KOPT-K1 (cell line): ENCODE measurements around the gene OBSCN.

Experiments
- H3K27ac ChIP-seq: fragments of 200-600 bp; sonication (generic); 2 replicates; pipeline ENCODE4 v1.5.1; 2016; ENCODE audit warnings: antibody characterized with exemption, mild to moderate bottlenecking, low read depth, low read length; ENCODE audit not compliant: poor library complexity, severe bottlenecking
- H3K36me3 ChIP-seq: fragments of 200-600 bp; sonication (generic); 2 replicates; pipeline ENCODE4 v1.5.1; 2017; ENCODE audit warnings: antibody characterized with exemption, mild to moderate bottlenecking, low read length, moderate library complexity; ENCODE audit not compliant: insufficient read depth
- H3K9me3 ChIP-seq: fragments of 200-600 bp; sonication (generic); 2 replicates; pipeline ENCODE4 v1.5.1; 2017; ENCODE audit warnings: antibody characterized with exemption, low read length, mild to moderate bottlenecking; ENCODE audit not compliant: insufficient read depth, poor library complexity, severe bottlenecking

OBSCN gene

DNA sequence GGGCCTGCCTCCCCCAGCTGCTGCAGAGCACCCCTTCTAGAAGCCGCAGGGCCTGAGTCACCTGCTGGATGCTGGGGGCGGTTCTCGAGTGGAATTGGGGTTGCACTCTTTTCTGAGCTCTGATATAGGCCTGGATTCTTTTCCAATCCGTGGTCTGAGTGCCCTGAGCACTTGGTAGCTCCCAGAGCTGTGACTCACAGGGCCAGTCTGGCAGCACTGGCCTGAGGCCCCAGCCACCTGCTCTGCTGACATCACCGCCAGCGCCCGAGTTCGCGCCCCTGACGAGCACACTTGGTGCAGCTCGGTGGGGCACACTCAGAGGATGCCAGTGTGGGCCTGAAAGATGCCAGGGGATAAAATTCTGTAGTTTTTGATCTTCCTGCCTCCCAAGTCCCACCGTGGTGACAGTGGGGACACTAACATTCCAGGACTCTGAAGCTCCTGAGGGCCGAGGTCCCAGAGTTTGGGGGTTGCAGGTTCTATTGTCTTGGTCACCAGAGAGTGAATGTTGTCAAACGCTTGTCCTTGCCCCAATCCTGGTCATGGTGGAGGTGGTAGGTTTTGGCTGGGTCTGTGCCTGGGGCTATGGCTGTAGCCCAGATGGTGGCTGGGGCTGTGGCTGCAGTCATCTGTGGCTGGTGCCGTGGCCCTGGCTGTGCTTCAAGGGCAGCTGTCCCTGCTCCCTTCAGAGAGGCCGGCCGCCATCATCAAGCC, 74.6 kb downstream of the OBSCN start:
- H3K9me3 ChIP-seq = no peaks in the 10 kb centered on the region
- peaks cover 33% of the 10 kb centered on the region; the same call in 1 of the 2 replicates for H3K36me3 ChIP-seq
- H3K27ac ChIP-seq = no peak overlapping the region

DNA sequence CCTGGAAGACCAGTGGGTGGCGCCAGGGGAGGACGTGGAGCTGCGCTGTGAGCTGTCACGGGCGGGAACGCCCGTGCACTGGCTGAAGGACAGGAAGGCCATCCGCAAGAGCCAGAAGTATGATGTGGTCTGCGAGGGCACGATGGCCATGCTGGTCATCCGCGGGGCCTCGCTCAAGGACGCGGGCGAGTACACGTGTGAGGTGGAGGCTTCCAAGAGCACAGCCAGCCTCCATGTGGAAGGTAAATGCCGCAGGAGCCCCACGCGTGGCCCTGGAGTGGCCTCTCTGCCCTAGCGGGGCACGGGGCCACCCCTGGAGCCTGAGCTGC, 75.2 kb downstream of the OBSCN start:
- no peaks in the 10 kb centered on the region for H3K9me3 ChIP-seq

DNA sequence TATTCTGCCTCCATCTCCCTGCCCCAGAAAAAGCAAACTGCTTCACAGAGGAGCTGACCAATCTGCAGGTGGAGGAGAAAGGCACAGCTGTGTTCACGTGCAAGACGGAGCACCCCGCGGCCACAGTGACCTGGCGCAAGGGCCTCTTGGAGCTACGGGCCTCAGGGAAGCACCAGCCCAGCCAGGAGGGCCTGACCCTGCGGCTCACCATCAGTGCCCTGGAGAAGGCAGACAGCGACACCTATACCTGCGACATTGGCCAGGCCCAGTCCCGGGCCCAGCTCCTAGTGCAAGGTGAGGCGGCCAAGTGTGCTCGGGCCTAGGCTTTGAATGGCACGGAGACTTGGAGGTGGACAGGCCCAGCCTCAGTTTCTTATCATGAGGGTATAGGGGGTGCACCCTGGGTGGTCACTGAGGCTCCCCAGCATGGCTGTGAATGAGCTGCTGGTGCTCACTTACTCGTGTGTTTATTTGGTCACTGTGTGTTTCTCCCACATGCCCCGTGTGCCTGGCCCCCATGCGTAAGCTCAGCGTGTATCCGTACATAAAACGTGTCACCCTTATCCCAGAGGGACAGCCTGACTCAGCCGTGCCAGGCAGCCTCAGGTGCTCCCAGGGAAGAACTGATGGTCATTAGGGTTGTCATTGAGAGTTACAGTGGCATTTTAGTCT, 75.8 kb downstream of the OBSCN start:
- no peak overlapping the region for H3K27ac ChIP-seq
- H3K9me3 ChIP-seq = no peaks in the 10 kb centered on the region
- H3K36me3 ChIP-seq = peaks cover 32% of the 10 kb centered on the region; the same call in 1 of the 2 replicates

More for the DNA sequence above, 75.2 kb downstream of the OBSCN start:
- Histone ChIP-seq H3K36me3 (peaks cover 33% of the 10 kb centered on the region; the same call in 1 of the 2 replicates), H3K27ac (no peak overlapping the region)

DNA sequence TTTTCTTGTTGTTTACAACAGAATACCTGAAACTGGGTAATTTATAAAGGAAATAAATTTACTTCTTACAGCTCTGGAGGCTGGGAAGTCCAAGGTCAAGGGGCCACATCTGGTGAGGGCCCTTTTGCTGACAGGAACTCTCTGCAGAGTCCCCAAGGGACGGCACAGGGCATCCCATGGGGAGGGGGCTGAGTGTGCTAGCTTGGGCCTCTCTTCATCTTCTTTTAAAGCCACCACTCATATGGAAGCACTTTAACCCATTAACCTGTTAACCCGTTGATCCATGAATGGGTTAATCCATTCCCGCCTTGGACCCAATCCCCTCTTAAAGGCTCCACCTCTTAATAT, 76.3 kb downstream of the OBSCN start:
- H3K27ac ChIP-seq = no peak overlapping the region
- no peaks in the 10 kb centered on the region for H3K9me3 ChIP-seq
- H3K36me3 ChIP-seq = peaks cover 27% of the 10 kb centered on the region; the same call in 1 of the 2 replicates

DNA sequence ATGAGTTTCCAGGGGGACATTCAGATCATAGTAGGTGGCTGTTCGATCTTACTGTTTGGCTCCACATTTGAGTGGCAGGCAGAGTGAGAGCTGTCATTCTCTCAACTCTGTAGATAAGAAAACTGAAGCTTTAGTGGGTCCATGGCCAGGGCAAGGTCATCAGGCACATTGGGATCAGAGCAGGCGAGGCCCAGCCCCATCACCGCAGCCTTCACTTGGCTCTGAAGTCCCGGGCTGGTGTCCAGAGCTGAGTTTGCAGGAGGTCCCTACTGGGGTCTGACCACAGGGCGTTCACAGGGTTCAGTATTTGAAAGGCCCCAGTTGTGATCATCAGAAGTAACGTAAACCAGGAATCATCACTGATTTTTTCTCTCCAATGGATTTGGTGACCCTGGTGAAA, 76.7 kb downstream of the OBSCN start:
- no peaks in the 10 kb centered on the region for H3K9me3 ChIP-seq
- peaks cover 23% of the 10 kb centered on the region; the same call in 1 of the 2 replicates for H3K36me3 ChIP-seq
- H3K27ac ChIP-seq = no peak overlapping the region

DNA sequence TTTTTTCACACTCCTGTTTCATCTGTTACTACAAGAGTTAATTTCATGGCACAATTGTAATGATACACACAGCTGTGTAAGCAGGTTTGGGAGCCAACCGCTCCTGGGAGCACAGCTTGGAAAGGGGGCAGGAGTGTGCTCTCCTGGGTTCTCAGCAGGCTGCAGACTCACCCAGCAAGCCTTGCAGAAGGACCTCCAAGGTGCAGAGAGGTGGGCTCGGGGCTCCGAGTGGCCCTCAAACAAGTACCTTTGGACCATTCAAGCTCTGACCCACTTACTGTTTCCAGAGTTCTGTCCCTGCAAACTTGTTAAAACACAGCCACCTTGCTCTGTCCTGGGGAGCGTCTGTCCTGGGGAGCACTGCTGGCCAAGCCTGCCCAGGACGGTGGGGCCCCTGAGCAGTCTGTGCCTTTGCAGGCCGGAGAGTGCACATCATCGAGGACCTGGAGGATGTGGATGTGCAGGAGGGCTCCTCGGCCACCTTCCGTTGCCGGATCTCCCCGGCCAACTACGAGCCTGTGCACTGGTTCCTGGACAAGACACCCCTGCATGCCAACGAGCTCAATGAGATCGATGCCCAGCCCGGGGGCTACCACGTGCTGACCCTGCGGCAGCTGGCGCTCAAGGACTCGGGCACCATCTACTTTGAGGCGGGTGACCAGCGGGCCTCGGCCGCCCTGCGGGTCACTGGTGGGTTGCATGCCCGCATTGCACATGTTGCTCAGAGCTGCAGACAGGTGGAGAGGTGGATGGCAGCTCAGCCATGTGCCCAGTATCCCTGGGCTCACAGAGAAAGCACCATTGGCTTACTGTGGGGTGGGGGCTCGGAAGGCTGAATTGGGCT, 78.0 kb downstream of the OBSCN start:
- peaks cover 23% of the 10 kb centered on the region; the same call in 1 of the 2 replicates for H3K36me3 ChIP-seq

DNA sequence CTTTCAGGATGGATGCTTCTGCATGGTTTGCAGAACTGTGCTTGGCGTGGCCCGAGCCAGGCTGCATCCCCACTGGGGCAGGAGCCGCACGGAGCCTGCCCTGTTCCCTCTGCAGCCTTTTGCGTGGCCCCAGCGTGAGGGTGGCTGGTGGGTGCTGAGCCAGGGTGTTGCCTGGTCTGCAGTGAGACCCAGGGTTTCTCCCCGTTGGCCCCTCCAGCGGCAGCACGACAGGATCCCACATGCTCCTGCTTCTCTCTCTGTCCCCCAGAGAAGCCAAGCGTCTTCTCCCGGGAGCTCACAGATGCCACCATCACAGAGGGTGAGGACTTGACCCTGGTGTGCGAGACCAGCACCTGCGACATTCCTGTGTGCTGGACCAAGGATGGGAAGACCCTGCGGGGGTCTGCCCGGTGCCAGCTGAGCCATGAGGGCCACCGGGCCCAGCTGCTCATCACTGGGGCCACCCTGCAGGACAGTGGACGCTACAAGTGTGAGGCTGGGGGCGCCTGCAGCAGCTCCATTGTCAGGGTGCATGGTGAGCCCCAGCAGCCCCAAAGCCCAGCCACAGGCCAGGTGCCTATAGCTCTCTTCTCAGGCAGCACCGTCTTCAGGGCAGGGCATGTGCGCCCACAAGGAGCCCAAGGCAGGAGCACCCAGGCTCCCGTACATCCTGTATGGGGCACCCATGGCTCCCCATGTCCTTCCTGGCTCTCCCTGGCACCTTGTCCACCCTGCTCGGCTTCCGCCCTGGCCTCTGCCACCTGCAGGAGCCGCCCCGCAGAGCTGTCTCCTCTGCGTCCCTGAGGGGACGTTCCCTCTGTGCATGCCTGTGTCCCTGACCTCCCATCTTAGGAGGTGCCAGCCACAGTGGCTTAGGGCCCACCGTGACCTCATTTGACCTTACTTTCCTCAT, 78.9 kb downstream of the OBSCN start:
- Histone ChIP-seq H3K36me3 (peaks cover 17% of the 10 kb centered on the region; the same call in 1 of the 2 replicates), H3K9me3 (no peaks in the 10 kb centered on the region), H3K27ac (no peak overlapping the region)

More for the DNA sequence above, 78.0 kb downstream of the OBSCN start:
- no peak overlapping the region for H3K27ac ChIP-seq
- no peaks in the 10 kb centered on the region for H3K9me3 ChIP-seq

DNA sequence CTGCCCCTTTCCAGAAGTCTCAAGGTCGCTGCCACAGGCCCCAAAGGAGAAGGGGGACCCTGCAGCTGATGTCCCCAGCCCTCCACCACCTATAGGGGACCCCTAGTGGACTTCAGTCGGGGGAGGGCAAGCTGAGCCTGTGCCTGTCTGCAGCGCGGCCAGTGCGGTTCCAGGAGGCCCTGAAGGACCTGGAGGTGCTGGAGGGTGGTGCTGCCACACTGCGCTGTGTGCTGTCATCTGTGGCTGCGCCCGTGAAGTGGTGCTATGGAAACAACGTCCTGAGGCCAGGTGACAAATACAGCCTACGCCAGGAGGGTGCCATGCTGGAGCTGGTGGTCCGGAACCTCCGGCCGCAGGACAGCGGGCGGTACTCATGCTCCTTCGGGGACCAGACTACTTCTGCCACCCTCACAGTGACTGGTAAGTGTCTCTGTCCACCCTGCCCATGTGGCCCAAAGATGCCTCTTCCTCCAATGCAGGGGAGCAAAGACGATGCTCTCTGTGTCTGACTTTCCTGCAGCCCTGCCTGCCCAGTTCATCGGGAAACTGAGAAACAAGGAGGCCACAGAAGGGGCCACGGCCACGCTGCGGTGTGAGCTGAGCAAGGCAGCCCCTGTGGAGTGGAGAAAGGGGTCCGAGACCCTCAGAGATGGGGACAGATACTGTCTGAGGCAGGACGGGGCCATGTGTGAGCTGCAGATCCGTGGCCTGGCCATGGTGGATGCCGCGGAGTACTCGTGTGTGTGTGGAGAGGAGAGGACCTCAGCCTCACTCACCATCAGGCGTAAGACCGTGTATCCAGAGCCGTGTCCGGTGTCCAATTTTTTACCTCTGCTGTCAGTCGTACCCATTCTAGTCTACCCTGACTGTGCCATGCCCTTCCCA, 79.9 kb downstream of the OBSCN start:
- Histone ChIP-seq H3K9me3 (no peaks in the 10 kb centered on the region), H3K27ac (no peak overlapping the region), H3K36me3 (peaks cover 14% of the 10 kb centered on the region; the same call in 1 of the 2 replicates)

DNA sequence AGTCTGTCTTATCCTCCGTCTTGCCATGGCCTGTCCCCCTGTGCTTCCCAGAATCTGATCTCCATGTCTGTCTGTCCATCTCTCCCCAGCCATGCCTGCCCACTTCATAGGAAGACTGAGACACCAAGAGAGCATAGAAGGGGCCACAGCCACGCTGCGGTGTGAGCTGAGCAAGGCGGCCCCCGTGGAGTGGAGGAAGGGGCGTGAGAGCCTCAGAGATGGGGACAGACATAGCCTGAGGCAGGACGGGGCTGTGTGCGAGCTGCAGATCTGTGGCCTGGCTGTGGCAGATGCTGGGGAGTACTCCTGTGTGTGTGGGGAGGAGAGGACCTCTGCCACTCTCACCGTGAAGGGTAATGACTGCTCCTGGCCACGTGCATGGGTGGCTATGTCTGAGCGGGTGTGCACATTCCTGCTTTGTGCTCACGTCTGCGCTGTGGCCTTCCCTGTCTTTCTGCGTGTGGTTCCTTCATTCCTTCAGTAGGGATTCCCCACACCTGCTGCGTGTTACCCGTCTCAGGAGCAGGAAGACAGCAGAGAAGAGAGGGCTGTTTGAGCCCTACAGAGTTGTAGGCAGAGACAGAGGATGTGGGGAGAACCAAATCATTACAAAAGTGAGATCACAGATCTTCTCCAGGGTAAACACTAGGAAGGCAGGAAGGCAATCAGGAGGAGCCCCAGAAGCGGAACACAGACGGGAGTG, 80.8 kb downstream of the OBSCN start:
- H3K9me3 ChIP-seq = no peaks in the 10 kb centered on the region

DNA sequence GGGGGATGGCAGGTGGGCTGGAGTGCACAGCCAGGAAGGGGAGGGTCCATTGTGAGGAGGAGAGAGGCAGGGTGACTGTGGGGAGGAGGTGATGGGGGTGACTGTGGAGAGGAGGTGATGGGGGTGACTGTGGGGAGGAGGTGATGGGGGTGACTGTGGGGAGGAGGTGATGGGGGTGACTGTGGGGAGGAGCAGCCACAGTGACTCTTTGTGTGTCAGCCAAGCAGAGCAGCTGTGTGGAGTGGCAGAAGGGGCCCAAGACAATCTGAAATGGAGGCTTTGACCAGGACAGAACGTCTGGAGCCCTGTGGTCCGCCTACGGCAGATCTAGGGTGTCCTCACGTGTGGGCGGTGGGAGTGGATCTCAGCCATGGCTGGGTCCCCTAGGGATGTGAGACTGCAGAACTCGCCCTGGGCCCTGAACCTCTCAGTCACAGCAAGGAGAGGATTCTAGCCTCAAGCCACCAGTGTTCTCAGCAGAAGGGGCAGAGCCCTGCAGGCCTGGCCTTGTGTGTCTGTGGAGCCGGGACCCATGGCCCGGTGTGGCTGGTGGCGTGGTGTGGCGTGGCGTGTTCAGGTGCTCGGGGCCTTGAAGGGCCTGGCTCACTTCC, 81.5 kb downstream of the OBSCN start:
- Histone ChIP-seq H3K36me3 (peaks cover 8% of the 10 kb centered on the region; the same call in 1 of the 2 replicates), H3K27ac (no peak overlapping the region), H3K9me3 (no peaks in the 10 kb centered on the region)

More for the DNA sequence above, 80.8 kb downstream of the OBSCN start:
- Histone ChIP-seq H3K27ac (no peak overlapping the region), H3K36me3 (peaks cover 8% of the 10 kb centered on the region; the same call in 1 of the 2 replicates)

DNA sequence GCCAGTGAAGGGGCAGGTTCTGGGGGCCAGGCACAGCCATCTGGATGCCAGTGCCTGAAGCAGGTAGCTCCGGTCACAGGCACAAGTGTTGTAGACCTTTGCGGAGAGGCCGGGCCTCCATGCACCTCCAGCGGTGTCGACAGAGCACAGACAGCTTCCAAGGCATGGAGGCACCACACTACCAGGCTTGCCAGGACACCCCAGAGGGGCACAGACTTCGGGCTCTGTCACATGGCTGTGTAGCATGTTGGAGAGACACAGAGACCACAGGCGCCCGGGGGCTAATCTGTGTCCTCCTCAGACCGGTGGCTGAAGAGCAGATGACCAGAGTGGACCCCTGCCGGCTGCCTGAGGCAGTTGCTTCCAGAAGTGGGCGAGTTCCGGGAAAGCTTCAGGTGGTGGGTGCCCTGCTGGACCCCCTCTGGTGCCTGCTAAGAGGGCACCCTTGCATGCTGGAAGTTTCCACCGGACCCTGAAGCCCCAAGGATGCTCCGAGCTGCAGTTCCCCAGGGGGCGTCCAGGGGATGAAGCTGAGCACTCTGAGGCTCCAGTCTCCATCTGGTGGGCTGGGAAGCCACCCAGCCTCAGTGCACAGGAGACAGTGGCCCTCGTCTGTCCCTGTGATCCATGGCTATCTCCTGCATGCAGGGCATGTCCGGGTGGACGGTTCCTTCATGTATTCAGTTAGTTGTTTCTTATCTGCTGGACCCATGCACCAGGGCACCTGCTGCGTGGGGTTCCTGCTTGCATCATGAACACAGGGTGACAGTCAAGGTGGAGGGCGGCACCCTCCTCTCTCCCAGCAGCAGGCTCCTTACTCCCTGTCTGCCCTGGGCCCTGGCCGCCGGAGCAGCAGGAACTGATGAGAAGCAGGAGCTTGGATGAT, 82.4 kb downstream of the OBSCN start:
- no peaks in the 10 kb centered on the region for H3K9me3 ChIP-seq

More for the DNA sequence above, 82.4 kb downstream of the OBSCN start:
- Histone ChIP-seq H3K27ac (no peak overlapping the region), H3K36me3 (peaks cover 8% of the 10 kb centered on the region; the same call in 1 of the 2 replicates)
